H9 (cell line): ENCODE data around the gene ITGB6. TPM values are rescaled to one million over a fixed set of nuclear protein-coding genes. Genes with fewer than 3 reads are reported as not detected.

Source experiments
- DNase-seq: peaks from one replicate; pipeline ENCODE4 v3.0.0-alpha.2; 2017
- H2AFZ ChIP-seq: one replicate; pipeline ENCODE4 v1.6.1; 2013; ENCODE audit warnings: mild to moderate bottlenecking, low read length, control low read depth, moderate library complexity
- H2AK5ac ChIP-seq: 2 replicates; pipeline ENCODE4 v1.6.1; 2013; ENCODE audit warnings: low read length, control low read depth, mixed read lengths; ENCODE audit not compliant: insufficient read length
- H2BK120ac ChIP-seq: one replicate; pipeline ENCODE4 v1.6.1; 2013; ENCODE audit warnings: low read depth, mild to moderate bottlenecking, low read length, control low read depth, inconsistent platforms; ENCODE audit not compliant: poor library complexity, severe bottlenecking
- H2BK12ac ChIP-seq: 2 replicates; pipeline ENCODE4 v1.6.1; 2013; ENCODE audit warnings: low read length, control low read depth, mixed read lengths, low read depth; ENCODE audit not compliant: insufficient read length
- H2BK15ac ChIP-seq: 2 replicates; pipeline ENCODE4 v1.6.1; 2013; ENCODE audit warnings: low read depth, low read length, control low read depth
- H2BK20ac ChIP-seq: one replicate; pipeline ENCODE4 v1.6.1; 2013; ENCODE audit warnings: low read depth, mild to moderate bottlenecking, low read length, control low read depth, inconsistent platforms; ENCODE audit not compliant: poor library complexity, severe bottlenecking
- H2BK5ac ChIP-seq: 2 replicates; pipeline ENCODE4 v1.6.1; 2013; ENCODE audit warnings: low read length, control low read depth, mixed read lengths; ENCODE audit not compliant: insufficient read length
- H3K14ac ChIP-seq: 2 replicates; pipeline ENCODE4 v1.6.1; 2013; ENCODE audit warnings: low read length, control low read depth; ENCODE audit not compliant: insufficient read depth
- H3K18ac ChIP-seq: 2 replicates; pipeline ENCODE4 v1.6.1; 2013; ENCODE audit warnings: low read depth, mild to moderate bottlenecking, mixed read lengths, low read length, control low read depth; ENCODE audit not compliant: insufficient read length
- H3K23ac ChIP-seq: 2 replicates; pipeline ENCODE4 v1.6.1; 2013; ENCODE audit warnings: low read length, control low read depth, mixed read lengths, low read depth; ENCODE audit not compliant: insufficient read length
- H3K23me2 ChIP-seq: 2 replicates; pipeline ENCODE4 v1.6.1; 2013; ENCODE audit warnings: low read depth, mild to moderate bottlenecking, mixed read lengths, low read length, control low read depth; ENCODE audit not compliant: insufficient read length, poor library complexity, severe bottlenecking
- H3K27ac ChIP-seq: 2 replicates; pipeline ENCODE4 v1.5.1; 2013; ENCODE audit warnings: low read length, control low read depth, mixed read lengths, low read depth; ENCODE audit not compliant: insufficient read length
- H3K27me3 ChIP-seq: 2 replicates; pipeline ENCODE4 v1.6.1; 2013; ENCODE audit warnings: low read length, control low read depth, inconsistent platforms; ENCODE audit not compliant: insufficient read depth
- H3K4ac ChIP-seq: 2 replicates; pipeline ENCODE4 v1.6.1; 2013; ENCODE audit warnings: low read depth, mild to moderate bottlenecking, control low read depth, inconsistent platforms, low read length, moderate library complexity
- H3K4me1 ChIP-seq: 2 replicates; pipeline ENCODE4 v1.6.1; 2013; ENCODE audit warnings: low read length, control low read depth, inconsistent platforms; ENCODE audit not compliant: insufficient read depth
- H3K4me2 ChIP-seq: 2 replicates; pipeline ENCODE4 v1.6.1; 2013; ENCODE audit warnings: low read length, control low read depth, mixed read lengths; ENCODE audit not compliant: insufficient read length, insufficient read depth
- H3K56ac ChIP-seq: 2 replicates; pipeline ENCODE4 v1.6.1; 2013; ENCODE audit warnings: low read depth, mild to moderate bottlenecking, mixed read lengths, low read length, control low read depth; ENCODE audit not compliant: insufficient read length
- H3K79me1 ChIP-seq: 2 replicates; pipeline ENCODE4 v1.6.1; 2013; ENCODE audit warnings: low read depth, mild to moderate bottlenecking, moderate library complexity, low read length, control low read depth, inconsistent platforms; ENCODE audit not compliant: insufficient read depth, poor library complexity, severe bottlenecking
- H3K79me2 ChIP-seq: 2 replicates; pipeline ENCODE4 v1.6.1; 2013; ENCODE audit warnings: low read length, control low read depth, inconsistent platforms; ENCODE audit not compliant: insufficient read depth
- H3K9ac ChIP-seq: 2 replicates; pipeline ENCODE4 v1.6.1; 2013; ENCODE audit warnings: low read length, control low read depth, mixed read lengths; ENCODE audit not compliant: insufficient read length; ENCODE audit errors: extremely low read depth
- H3K9me3 ChIP-seq: one replicate; pipeline ENCODE4 v1.6.1; 2013; ENCODE audit warnings: low read depth, low read length, inconsistent platforms; ENCODE audit not compliant: control insufficient read depth
- H3T11ph ChIP-seq: one replicate; pipeline ENCODE4 v1.6.1; 2013; ENCODE audit warnings: mild to moderate bottlenecking, low read length, control low read depth, inconsistent platforms
- H4K20me1 ChIP-seq: one replicate; pipeline ENCODE4 v1.6.1; 2013; ENCODE audit not compliant: control insufficient read depth, insufficient read length, insufficient read depth
- H4K5ac ChIP-seq: 2 replicates; pipeline ENCODE4 v1.6.1; 2013; ENCODE audit warnings: low read depth, mild to moderate bottlenecking, mixed read lengths, low read length, control low read depth; ENCODE audit not compliant: insufficient read length
- H4K8ac ChIP-seq: replicated peaks from 2 replicates; pipeline ENCODE4 v1.6.1; 2013; ENCODE audit warnings: low read length, control low read depth, mixed read lengths, low read depth; ENCODE audit not compliant: insufficient read length
- H4K91ac ChIP-seq: 2 replicates; pipeline ENCODE4 v1.6.1; 2013; ENCODE audit warnings: low read depth, mild to moderate bottlenecking, moderate library complexity, mixed read lengths, low read length, control low read depth; ENCODE audit not compliant: insufficient read length
- H3K27ac Mint-ChIP-seq, 3 experiments: 2 replicates in 2 of 3; 3 replicates in 1 of 3; pipeline ENCODE4 v1.8.0; 2020 to 2021; ENCODE audit warnings: mixed read lengths in 3 of 3, mild to moderate bottlenecking in 1 of 3, moderate library complexity in 1 of 3
- H3K27me3 Mint-ChIP-seq: 2 replicates; pipeline ENCODE4 v1.8.0; 2021; ENCODE audit warnings: low read depth, mild to moderate bottlenecking, moderate library complexity, mixed read lengths
- H3K36me3 Mint-ChIP-seq, 3 experiments: 2 replicates in 2 of 3; 3 replicates in 1 of 3; pipeline ENCODE4 v1.8.0; 2020 to 2021; ENCODE audit warnings: low read depth in 3 of 3, mixed read lengths in 3 of 3; ENCODE audit not compliant: insufficient read depth in 1 of 3
- H3K4me1 Mint-ChIP-seq, 2 experiments: 2 replicates each; pipeline ENCODE4 v1.8.0; 2020; ENCODE audit warnings: mixed read lengths in 2 of 2
- H3K4me3 Mint-ChIP-seq, 2 experiments: 2 replicates in 1 of 2; 3 replicates in 1 of 2; pipeline ENCODE4 v1.8.0; 2020 to 2021; ENCODE audit warnings: mild to moderate bottlenecking in 2 of 2, mixed read lengths in 2 of 2, moderate library complexity in 1 of 2
- H3K9me3 Mint-ChIP-seq, 2 experiments: 2 replicates in 1 of 2; 3 replicates in 1 of 2; pipeline ENCODE4 v1.8.0; 2020; ENCODE audit warnings: mild to moderate bottlenecking in 2 of 2, mixed read lengths in 2 of 2, moderate library complexity in 1 of 2
- WGBS: extraction: QIAGEN DNeasy Blood & Tissue Kit; methylation state at CpG from one replicate; pipeline ENCODE4 v1.1.7; 2013; ENCODE audit warnings: missing lambda C conversion rate, low lambda C conversion rate, mixed read lengths; ENCODE audit not compliant: insufficient read length; ENCODE audit errors: extremely low coverage; 5-methylcytosine and 5-hydroxymethylcytosine counted together
- total RNA-seq: library from RNA; stranded (reverse); gene quantifications from 2 replicates; pipeline ENCODE4 v1.2.1, GENCODE V29; 2021
- TF ChIP-seq, protein P1 (sequence below): fragments of 200-600 bp; sonication (generic); conservative IDR thresholded peaks from 3 replicates; pipeline ENCODE4 v1.8.0; 2021; ENCODE audit warnings: antibody characterized with exemption, mild to moderate bottlenecking

ITGB6 gene
- total RNA-seq, 1 experiment from 2014 or later: not detected

GRCh38 chr2:160139991-160140390, 60.1 kb downstream of the ITGB6 start:
- Mint-ChIP-seq H3K36me3 (no peaks in the 10 kb centered on the region), H3K27ac (no peak overlapping the region; a peak in 1 of 7 replicates), H3K4me1 (0 out of 4 replicates have a peak, but pooled peaks cover under 1 to 2% of the 10 kb centered on the region in 2 experiments), H3K27me3 (no peaks in the 10 kb centered on the region), H3K4me3 (no peak overlapping the region), H3K9me3 (no peaks in the 10 kb centered on the region)
- Histone ChIP-seq H4K91ac (no peak overlapping the region), H3K27ac (no peak overlapping the region), H2BK15ac (no peak overlapping the region), H3K4me2 (no peak overlapping the region), H3K23me2 (no peaks in the 10 kb centered on the region), H3K4ac (no peak overlapping the region), H2BK12ac (no peak overlapping the region), H3K79me2 (no peaks in the 10 kb centered on the region), H2BK20ac (no peak overlapping the region), H4K20me1 (no peaks in the 10 kb centered on the region), H3K23ac (no peak overlapping the region), H4K8ac (no peak overlapping the region), H3K56ac (no peak overlapping the region), H2BK120ac (no peak overlapping the region), H3K9ac (no peak overlapping the region), H3K9me3 (no peaks in the 10 kb centered on the region), H2AFZ (no peak overlapping the region), H2BK5ac (no peak overlapping the region), H3K27me3 (no peaks in the 10 kb centered on the region), H3K4me1 (no peaks in the 10 kb centered on the region), H3K18ac (no peak overlapping the region), H4K5ac (no peak overlapping the region), H3K14ac (no peak overlapping the region), H3T11ph (no peak overlapping the region), H2AK5ac (no peak overlapping the region), H3K79me1 (no peaks in the 10 kb centered on the region)
- TF ChIP-seq, protein P1, sequence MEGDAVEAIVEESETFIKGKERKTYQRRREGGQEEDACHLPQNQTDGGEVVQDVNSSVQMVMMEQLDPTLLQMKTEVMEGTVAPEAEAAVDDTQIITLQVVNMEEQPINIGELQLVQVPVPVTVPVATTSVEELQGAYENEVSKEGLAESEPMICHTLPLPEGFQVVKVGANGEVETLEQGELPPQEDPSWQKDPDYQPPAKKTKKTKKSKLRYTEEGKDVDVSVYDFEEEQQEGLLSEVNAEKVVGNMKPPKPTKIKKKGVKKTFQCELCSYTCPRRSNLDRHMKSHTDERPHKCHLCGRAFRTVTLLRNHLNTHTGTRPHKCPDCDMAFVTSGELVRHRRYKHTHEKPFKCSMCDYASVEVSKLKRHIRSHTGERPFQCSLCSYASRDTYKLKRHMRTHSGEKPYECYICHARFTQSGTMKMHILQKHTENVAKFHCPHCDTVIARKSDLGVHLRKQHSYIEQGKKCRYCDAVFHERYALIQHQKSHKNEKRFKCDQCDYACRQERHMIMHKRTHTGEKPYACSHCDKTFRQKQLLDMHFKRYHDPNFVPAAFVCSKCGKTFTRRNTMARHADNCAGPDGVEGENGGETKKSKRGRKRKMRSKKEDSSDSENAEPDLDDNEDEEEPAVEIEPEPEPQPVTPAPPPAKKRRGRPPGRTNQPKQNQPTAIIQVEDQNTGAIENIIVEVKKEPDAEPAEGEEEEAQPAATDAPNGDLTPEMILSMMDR: no peak
- no peak for DNase-seq
- WGBS: no CpG with 5 or more reads among the region's 1 CpG
